Gastroesophageal sphincter (tissue), 4 donors: Measurements from ENCODE around the gene LPIN1. TPM values are rescaled to one million over a fixed set of nuclear protein-coding genes. Genes with fewer than 3 reads are reported as not detected.

Experiments used
- ATAC-seq: fragments of 150-250 bp; one replicate; pipeline ENCODE4 v1.9.1; 2016; ENCODE audit warnings: mild to moderate bottlenecking, moderate library complexity
- H3K27ac ChIP-seq, 4 donors: fragments of 200-600 bp; sonication (generic) in 3 of 4; 1 replicate in 3 of 4; 2 replicates in 1 of 4; pipeline ENCODE4 v1.5.1; 2016 to 2019
- H3K27me3 ChIP-seq: fragments of 200-600 bp; sonication (generic); one replicate; pipeline ENCODE4 v1.5.1; 2019
- H3K36me3 ChIP-seq, 2 donors: fragments of 200-600 bp; sonication (generic); one replicate each; pipeline ENCODE4 v1.5.1; 2019; ENCODE audit warnings: control low read depth in 1 of 2
- H3K4me1 ChIP-seq, 3 donors: fragments of 200-600 bp; sonication (generic); 1 replicate in 2 of 3; 2 replicates in 1 of 3; pipeline ENCODE4 v1.5.1; 2016 to 2019; ENCODE audit warnings: control low read depth in 2 of 3
- H3K4me3 ChIP-seq, 2 donors: fragments of 200-600 bp; sonication (generic); one replicate each; pipeline ENCODE4 v1.5.1; 2019; ENCODE audit warnings: mild to moderate bottlenecking in 1 of 2, moderate library complexity in 1 of 2
- H3K9me3 ChIP-seq, 3 donors: fragments of 200-600 bp; sonication (generic); one replicate each; pipeline ENCODE4 v1.5.1; 2017 to 2019; ENCODE audit warnings: control low read depth in 2 of 3
- EP300 ChIP-seq: sonication (generic); formaldehyde crosslinking; IDR thresholded peaks from one replicate; pipeline ENCODE4 v1.6.1; 2017; ENCODE audit warnings: antibody characterized with exemption, mild to moderate bottlenecking
- POLR2A ChIP-seq, 2 donors: fragments of 450-650 bp; IDR thresholded peaks; one replicate each; pipeline ENCODE4 v1.6.1; 2017; ENCODE audit warnings: antibody characterized with exemption in 2 of 2, mild to moderate bottlenecking in 2 of 2, moderate library complexity in 1 of 2
- POLR2AphosphoS5 ChIP-seq: sonication (generic); formaldehyde crosslinking; IDR thresholded peaks from one replicate; pipeline ENCODE4 v1.6.1; 2017; ENCODE audit warnings: antibody characterized with exemption
- WGBS, 2 donors: methylation state at CpG; one replicate each; pipeline ENCODE4 v1.1.5; 2018; ENCODE audit warnings: low coverage in 1 of 2; 5-methylcytosine and 5-hydroxymethylcytosine counted together
- total RNA-seq, 4 donors: library from RNA; depleted of rRNA; stranded (reverse); fragments of >200 nt; gene quantifications; one replicate each; pipeline ENCODE4 v1.1.0, GENCODE V29; 2016
- TF ChIP-seq, protein P1 (sequence below), 4 experiments: fragments of 200-600 bp in 2 of 4; fragments of 450-650 bp in 2 of 4; sonication (generic) in 1 of 4; IDR thresholded peaks; one replicate each; pipeline ENCODE4 v1.5.1; 2017 to 2019; ENCODE audit warnings: antibody characterized with exemption in 4 of 4, mild to moderate bottlenecking in 2 of 4, moderate library complexity in 2 of 4

Gene LPIN1
- total RNA-seq, 4 donors from 2014 or later, result 47.3 to 70.1 (median 50.0) TPM

DNA sequence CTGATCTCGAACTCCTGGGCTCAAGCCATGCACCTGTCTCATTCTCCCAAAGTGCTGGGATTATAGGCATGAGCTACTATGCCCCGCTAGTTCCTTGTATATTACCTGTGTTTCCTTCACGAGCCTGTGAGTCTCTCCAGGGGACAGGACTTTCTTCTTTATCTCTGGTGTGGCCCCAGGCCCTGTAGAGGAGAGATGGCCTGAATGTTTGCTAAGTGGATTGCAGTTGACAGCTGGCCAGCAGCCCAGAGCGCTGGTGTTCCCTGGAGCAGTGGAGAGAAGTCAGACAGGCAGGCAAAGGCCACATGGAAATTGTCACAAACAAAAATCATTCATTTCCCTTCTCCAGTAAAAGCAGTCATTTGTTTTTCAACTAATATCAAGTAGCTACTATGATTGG is 17.9 kb downstream of the LPIN1 start:
- WGBS, 2 donors, result 100% methylated on average over 1 of the region's 4 CpGs
- Histone ChIP-seq H3K27ac (no peak overlapping the region), H3K4me3 (no peak overlapping the region), H3K4me1 (peaks cover 0 to 13% (median 0%) of the 10 kb centered on the region in 3 donors), H3K9me3 (no peaks in the 10 kb centered on the region), H3K27me3 (no peaks in the 10 kb centered on the region), H3K36me3 (peaks cover 0 to 50% of the 10 kb centered on the region in 2 donors)
- no peak for TF ChIP-seq POLR2AphosphoS5
- TF ChIP-seq, protein P1, sequence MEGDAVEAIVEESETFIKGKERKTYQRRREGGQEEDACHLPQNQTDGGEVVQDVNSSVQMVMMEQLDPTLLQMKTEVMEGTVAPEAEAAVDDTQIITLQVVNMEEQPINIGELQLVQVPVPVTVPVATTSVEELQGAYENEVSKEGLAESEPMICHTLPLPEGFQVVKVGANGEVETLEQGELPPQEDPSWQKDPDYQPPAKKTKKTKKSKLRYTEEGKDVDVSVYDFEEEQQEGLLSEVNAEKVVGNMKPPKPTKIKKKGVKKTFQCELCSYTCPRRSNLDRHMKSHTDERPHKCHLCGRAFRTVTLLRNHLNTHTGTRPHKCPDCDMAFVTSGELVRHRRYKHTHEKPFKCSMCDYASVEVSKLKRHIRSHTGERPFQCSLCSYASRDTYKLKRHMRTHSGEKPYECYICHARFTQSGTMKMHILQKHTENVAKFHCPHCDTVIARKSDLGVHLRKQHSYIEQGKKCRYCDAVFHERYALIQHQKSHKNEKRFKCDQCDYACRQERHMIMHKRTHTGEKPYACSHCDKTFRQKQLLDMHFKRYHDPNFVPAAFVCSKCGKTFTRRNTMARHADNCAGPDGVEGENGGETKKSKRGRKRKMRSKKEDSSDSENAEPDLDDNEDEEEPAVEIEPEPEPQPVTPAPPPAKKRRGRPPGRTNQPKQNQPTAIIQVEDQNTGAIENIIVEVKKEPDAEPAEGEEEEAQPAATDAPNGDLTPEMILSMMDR (IDR thresholded peaks at IDR 0.05), result no peak
- no peak for TF ChIP-seq EP300
- no peak for TF ChIP-seq POLR2A (IDR thresholded peaks at IDR 0.05)
- no peak for ATAC-seq

GRCh38 chr2:11764920-11765319 is 18.5 kb downstream of the LPIN1 start:
- Histone ChIP-seq H3K27ac (no peak overlapping the region), H3K9me3 (no peaks in the 10 kb centered on the region), H3K4me1 (peaks cover 0 to 13% (median 0%) of the 10 kb centered on the region in 3 donors), H3K36me3 (peaks cover 0 to 56% of the 10 kb centered on the region in 2 donors), H3K27me3 (no peaks in the 10 kb centered on the region), H3K4me3 (no peak overlapping the region)
- 95% methylated on average over 4 of the region's 10 CpGs; no CpG with 5 or more reads in 1 of the 2 donors for WGBS, 2 donors
- no peak for ATAC-seq
- TF ChIP-seq, protein P1 (IDR thresholded peaks at IDR 0.05), result no peak
- TF ChIP-seq EP300 (no peak), POLR2A (IDR thresholded peaks at IDR 0.05) (no peak), POLR2AphosphoS5 (no peak)

- Histone ChIP-seq H3K27ac (no peak overlapping the region), H3K4me1 (peaks cover 0 to 13% (median 0%) of the 10 kb centered on the region in 3 donors), H3K27me3 (no peaks in the 10 kb centered on the region), H3K4me3 (no peak overlapping the region), H3K36me3 (peaks cover 0 to 62% of the 10 kb centered on the region in 2 donors), H3K9me3 (no peaks in the 10 kb centered on the region)
- ATAC-seq, result no peak
- TF ChIP-seq POLR2A (IDR thresholded peaks at IDR 0.05) (no peak), POLR2AphosphoS5 (no peak), EP300 (no peak)
- TF ChIP-seq, protein P1 (IDR thresholded peaks at IDR 0.05), result no peak
- WGBS, 2 donors, result 94 to 96% methylated on average over 3 to 7 of the region's 13 CpGs
These were observed 19.1 kb downstream of the LPIN1 start for GRCh38 chr2:11765501-11765900.

- Histone ChIP-seq H3K27ac (no peak overlapping the region), H3K4me3 (no peak overlapping the region), H3K9me3 (no peaks in the 10 kb centered on the region), H3K27me3 (no peaks in the 10 kb centered on the region), H3K36me3 (peaks cover 0 to 67% of the 10 kb centered on the region in 2 donors), H3K4me1 (peaks cover 0 to 13% (median 0%) of the 10 kb centered on the region in 3 donors)
- ATAC-seq, result no peak
- no CpG with 5 or more reads among the region's 5 CpGs for WGBS, 2 donors
- TF ChIP-seq POLR2AphosphoS5 (no peak), POLR2A (IDR thresholded peaks at IDR 0.05) (no peak), EP300 (no peak)
- TF ChIP-seq, protein P1 (IDR thresholded peaks at IDR 0.05), result no peak
These were observed 19.6 kb downstream of the LPIN1 start for GRCh38 chr2:11766016-11766415.

DNA sequence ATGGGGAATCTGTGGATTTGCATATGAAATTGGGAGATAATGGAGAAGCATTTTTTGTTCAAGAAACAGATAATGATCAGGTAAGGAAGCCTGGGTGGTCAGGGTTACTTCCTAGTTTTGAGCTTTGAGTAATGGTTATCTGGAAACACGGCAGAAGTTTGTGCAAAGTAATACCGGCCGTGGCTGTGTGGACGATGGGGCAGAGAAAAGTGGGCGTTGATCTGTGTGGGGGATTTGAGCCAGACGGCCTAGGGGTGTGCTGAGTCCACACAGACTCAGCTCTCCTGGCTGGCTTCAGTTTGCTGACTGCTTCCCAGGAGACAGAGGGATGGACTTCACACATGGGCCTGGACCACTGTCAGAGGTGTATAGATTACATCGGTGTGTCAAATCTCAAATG is 21.3 kb downstream of the LPIN1 start:
- no peaks in the 10 kb centered on the region for H3K9me3 ChIP-seq
- no peak for ATAC-seq
- 89 to 92% methylated on average over 1 to 7 of the region's 7 CpGs for WGBS, 2 donors

More for the DNA sequence above, 21.3 kb downstream of the LPIN1 start:
- peaks cover 0 to 17% (median 0%) of the 10 kb centered on the region in 3 donors for H3K4me1 ChIP-seq
- no peak overlapping the region for H3K4me3 ChIP-seq
- no peak for TF ChIP-seq POLR2AphosphoS5
- TF ChIP-seq, protein P1 (IDR thresholded peaks at IDR 0.05), result no peak
- no peak for TF ChIP-seq EP300
- TF ChIP-seq POLR2A (IDR thresholded peaks at IDR 0.05), result no peak
- no peaks in the 10 kb centered on the region for H3K27me3 ChIP-seq
- peaks cover 0 to 81% of the 10 kb centered on the region in 2 donors for H3K36me3 ChIP-seq
- H3K27ac ChIP-seq, result no peak overlapping the region
